ENCODE results near the gene PDK3. TPM values are rescaled to one million over a fixed set of nuclear protein-coding genes. Genes with fewer than 3 reads are reported as not detected.

PDK3 gene
- 5.0 to 6.3 TPM (median 5.7 TPM) in 5 replicates for total RNA-seq (2022; extraction: Qiagen RNA extraction)

DNA sequence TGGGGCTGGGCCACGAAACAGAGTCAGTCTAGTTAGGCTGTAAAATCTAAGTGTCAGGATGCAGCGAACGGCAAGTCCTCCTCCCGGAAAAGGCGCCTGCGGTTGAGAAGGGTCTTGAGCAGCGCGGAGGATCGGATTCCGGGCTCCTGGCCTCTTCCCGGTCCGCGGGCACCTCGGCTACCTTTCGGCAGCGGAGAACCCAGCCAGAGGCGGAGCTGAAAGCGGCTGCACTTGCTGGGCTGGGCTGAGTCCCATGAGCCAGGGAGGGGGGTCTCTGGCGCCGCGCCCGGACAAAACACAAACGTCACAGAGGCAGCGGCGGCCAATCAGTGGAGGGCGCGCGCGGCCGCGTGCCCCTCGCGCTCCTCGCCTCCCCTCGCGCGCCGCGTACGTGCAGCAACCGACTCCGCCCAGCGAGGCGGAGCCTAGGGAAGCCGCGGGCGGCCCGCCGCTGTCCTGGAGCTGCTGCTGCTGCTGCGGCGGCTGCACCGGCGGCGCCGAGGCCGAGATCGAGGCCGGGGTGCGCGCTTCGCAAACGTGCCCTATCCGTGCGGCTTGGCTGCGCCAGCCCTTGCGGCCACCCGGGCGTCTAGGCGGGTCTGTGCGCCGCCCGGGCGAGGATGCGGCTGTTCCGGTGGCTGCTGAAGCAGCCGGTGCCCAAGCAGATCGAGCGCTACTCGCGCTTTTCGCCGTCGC lies at the start of gene PDK3:
Gene PDK3, plus strand, starts transcription at position 451 of the 696 bp plus-strand sequence. Its CDS starts 170 bp downstream, at position 621.

Other genes starting within 250 kb of the PDK3 start
- not detected in 5 replicates for gene SUPT20HL2, start 151.2 kb upstream of the PDK3 start, total RNA-seq (2022; extraction: Qiagen RNA extraction)
- gene SUPT20HL1, start 104.6 kb upstream of the PDK3 start, total RNA-seq (2022; extraction: Qiagen RNA extraction): not detected in 5 replicates
- gene PCYT1B, start 182.1 kb downstream of the PDK3 start, total RNA-seq (2022; extraction: Qiagen RNA extraction): not detected in 5 replicates
- gene POLA1, start 228.6 kb downstream of the PDK3 start, total RNA-seq (2022; extraction: Qiagen RNA extraction): 10.3 to 13.1 TPM (median 11.7 TPM) in 5 replicates

All from A549 treated with CORT108297 at 1 μM for 4 hours (cell line).